HEK293 (cell line): ENCODE data around the gene RNF34.

Experiments used
- CTCF ChIP-seq: fragments of 450-650 bp; formaldehyde crosslinking; IDR thresholded peaks from 2 replicates; pipeline ENCODE4 v1.5.1; 2016; ENCODE audit warnings: missing biosample characterization, missing genetic modification characterization
- HOXD13 ChIP-seq: sonication (generic); formaldehyde crosslinking; IDR thresholded peaks from 2 replicates; pipeline ENCODE4 v1.8.0; 2022; ENCODE audit warnings: missing genetic modification reagents, borderline replicate concordance
- MEIS1 ChIP-seq: sonication (generic); formaldehyde crosslinking; IDR thresholded peaks from 2 replicates; pipeline ENCODE4 v1.8.1; 2022; ENCODE audit warnings: missing genetic modification reagents, mild to moderate bottlenecking, borderline replicate concordance
- REPIN1 ChIP-seq: fragments of 450-650 bp; formaldehyde crosslinking; IDR thresholded peaks from 2 replicates; pipeline ENCODE4 v1.5.1; 2017; ENCODE audit warnings: missing biosample characterization, missing genetic modification characterization, low read depth
- TF ChIP-seq, protein P1 (sequence below): IDR thresholded peaks from 2 replicates; pipeline ENCODE4 v1.6.1; 2011; ENCODE audit warnings: mild to moderate bottlenecking, low read depth, low read length, borderline replicate concordance
- TF ChIP-seq, protein P2 (sequence below): fragments of 450-650 bp; formaldehyde crosslinking; IDR thresholded peaks from 2 replicates; pipeline ENCODE4 v1.5.1; 2016; ENCODE audit warnings: missing biosample characterization, missing genetic modification characterization

DNA sequence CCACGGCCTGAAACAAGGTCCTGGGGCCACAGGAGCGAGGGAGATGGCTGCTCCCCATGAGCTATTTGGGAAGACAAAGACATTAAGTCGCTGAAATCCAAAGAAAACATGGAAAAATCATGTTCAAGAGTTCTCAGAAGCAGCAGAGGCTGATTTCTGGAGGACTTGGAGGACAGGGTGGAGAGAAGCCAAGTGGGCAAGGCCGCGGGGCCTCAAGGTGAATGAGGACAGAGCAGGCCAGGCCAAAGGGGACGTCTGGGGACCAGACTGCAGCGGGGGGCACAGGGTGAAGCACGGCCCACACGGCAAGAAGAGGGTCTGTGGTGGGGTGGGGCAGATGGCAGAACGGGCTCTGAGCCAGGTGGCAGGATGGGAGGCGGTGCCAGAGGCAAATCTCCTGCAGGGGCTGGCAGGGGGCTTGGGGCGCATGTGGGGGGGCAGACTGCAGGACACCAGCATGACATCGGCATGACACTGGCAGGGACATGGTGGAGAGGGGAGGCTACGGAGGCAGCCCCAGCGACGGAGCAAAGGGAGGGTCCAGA lies 48.9 kb downstream of the RNF34 start:
- TF ChIP-seq CTCF (no peak), MEIS1 (CRISPR knock-in tag) (no peak), HOXD13 (CRISPR knock-in tag) (no peak), REPIN1 (tag by site-specific recombination) (no peak)
- TF ChIP-seq, protein P1, sequence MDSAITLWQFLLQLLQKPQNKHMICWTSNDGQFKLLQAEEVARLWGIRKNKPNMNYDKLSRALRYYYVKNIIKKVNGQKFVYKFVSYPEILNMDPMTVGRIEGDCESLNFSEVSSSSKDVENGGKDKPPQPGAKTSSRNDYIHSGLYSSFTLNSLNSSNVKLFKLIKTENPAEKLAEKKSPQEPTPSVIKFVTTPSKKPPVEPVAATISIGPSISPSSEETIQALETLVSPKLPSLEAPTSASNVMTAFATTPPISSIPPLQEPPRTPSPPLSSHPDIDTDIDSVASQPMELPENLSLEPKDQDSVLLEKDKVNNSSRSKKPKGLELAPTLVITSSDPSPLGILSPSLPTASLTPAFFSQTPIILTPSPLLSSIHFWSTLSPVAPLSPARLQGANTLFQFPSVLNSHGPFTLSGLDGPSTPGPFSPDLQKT, result no peak
- TF ChIP-seq, protein P2, sequence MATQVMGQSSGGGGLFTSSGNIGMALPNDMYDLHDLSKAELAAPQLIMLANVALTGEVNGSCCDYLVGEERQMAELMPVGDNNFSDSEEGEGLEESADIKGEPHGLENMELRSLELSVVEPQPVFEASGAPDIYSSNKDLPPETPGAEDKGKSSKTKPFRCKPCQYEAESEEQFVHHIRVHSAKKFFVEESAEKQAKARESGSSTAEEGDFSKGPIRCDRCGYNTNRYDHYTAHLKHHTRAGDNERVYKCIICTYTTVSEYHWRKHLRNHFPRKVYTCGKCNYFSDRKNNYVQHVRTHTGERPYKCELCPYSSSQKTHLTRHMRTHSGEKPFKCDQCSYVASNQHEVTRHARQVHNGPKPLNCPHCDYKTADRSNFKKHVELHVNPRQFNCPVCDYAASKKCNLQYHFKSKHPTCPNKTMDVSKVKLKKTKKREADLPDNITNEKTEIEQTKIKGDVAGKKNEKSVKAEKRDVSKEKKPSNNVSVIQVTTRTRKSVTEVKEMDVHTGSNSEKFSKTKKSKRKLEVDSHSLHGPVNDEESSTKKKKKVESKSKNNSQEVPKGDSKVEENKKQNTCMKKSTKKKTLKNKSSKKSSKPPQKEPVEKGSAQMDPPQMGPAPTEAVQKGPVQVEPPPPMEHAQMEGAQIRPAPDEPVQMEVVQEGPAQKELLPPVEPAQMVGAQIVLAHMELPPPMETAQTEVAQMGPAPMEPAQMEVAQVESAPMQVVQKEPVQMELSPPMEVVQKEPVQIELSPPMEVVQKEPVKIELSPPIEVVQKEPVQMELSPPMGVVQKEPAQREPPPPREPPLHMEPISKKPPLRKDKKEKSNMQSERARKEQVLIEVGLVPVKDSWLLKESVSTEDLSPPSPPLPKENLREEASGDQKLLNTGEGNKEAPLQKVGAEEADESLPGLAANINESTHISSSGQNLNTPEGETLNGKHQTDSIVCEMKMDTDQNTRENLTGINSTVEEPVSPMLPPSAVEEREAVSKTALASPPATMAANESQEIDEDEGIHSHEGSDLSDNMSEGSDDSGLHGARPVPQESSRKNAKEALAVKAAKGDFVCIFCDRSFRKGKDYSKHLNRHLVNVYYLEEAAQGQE (tag by site-specific recombination), result no peak
